GM13977 (cell line): Measurements from ENCODE around the gene SLC6A2.

ENCODE experiments used
- DNase-seq: peaks from one replicate; pipeline ENCODE4 v3.0.0; 2012; ENCODE audit warnings: low spot score
- in situ Hi-C: fragments of 300-500 bp; cut with MboI; formaldehyde crosslinking; loops from one replicate; pipeline ENCODE4 v1.12.0; 2022; ENCODE audit warnings: low sequenced_read_pairs, low pct_unique_long_range_greater_than_20kb, mixed read lengths, inconsistent platforms; ENCODE audit not compliant: unreplicated experiment
- TF ChIP-seq, protein P1 (sequence below): IDR thresholded peaks from 2 replicates; pipeline ENCODE4 v1.5.1; 2012; ENCODE audit warnings: mild to moderate bottlenecking, control low read depth; ENCODE audit not compliant: insufficient read depth; ENCODE audit errors: extremely low read depth, missing control alignments

The SLC6A2 gene

GRCh38 chr16:55643161-55643970 is 12.4 kb upstream of the SLC6A2 start:
- DNase-seq: no peak
- TF ChIP-seq, protein P1, sequence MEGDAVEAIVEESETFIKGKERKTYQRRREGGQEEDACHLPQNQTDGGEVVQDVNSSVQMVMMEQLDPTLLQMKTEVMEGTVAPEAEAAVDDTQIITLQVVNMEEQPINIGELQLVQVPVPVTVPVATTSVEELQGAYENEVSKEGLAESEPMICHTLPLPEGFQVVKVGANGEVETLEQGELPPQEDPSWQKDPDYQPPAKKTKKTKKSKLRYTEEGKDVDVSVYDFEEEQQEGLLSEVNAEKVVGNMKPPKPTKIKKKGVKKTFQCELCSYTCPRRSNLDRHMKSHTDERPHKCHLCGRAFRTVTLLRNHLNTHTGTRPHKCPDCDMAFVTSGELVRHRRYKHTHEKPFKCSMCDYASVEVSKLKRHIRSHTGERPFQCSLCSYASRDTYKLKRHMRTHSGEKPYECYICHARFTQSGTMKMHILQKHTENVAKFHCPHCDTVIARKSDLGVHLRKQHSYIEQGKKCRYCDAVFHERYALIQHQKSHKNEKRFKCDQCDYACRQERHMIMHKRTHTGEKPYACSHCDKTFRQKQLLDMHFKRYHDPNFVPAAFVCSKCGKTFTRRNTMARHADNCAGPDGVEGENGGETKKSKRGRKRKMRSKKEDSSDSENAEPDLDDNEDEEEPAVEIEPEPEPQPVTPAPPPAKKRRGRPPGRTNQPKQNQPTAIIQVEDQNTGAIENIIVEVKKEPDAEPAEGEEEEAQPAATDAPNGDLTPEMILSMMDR: no peak
- in situ Hi-C loops: no loop called here

- in situ Hi-C loops: no loop called here
- no peak for DNase-seq
- TF ChIP-seq, protein P1: no peak
These were observed 9.8 kb upstream of the SLC6A2 start for GRCh38 chr16:55645986-55646385.

DNA sequence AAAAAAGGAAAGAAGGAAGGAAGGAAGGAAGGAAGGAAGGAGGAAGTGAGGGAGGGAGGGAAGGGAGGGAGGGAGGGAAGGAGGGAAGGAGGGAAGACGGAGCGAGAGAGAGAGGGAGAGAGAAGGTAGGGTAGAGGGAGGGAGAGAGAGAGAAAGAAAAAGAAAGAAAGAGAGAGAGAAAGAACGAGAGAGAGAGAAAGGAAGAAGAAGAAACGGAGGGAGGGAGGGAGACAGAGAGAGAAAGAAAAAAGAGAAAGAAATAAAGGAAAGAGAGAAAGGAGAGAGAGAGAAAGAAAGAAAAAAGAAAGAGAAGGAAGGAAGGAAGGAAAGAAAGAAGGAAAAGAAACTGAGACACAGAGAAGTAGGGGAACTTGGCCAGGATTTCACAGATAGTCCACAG is 8.4 kb upstream of the SLC6A2 start:
- in situ Hi-C loops: no loop called here
- DNase-seq: no peak
- TF ChIP-seq, protein P1: no peak

GRCh38 chr16:55647798-55648197 is 8.0 kb upstream of the SLC6A2 start:
- TF ChIP-seq, protein P1: no peak
- DNase-seq: no peak
- in situ Hi-C loops: no loop called here

DNA sequence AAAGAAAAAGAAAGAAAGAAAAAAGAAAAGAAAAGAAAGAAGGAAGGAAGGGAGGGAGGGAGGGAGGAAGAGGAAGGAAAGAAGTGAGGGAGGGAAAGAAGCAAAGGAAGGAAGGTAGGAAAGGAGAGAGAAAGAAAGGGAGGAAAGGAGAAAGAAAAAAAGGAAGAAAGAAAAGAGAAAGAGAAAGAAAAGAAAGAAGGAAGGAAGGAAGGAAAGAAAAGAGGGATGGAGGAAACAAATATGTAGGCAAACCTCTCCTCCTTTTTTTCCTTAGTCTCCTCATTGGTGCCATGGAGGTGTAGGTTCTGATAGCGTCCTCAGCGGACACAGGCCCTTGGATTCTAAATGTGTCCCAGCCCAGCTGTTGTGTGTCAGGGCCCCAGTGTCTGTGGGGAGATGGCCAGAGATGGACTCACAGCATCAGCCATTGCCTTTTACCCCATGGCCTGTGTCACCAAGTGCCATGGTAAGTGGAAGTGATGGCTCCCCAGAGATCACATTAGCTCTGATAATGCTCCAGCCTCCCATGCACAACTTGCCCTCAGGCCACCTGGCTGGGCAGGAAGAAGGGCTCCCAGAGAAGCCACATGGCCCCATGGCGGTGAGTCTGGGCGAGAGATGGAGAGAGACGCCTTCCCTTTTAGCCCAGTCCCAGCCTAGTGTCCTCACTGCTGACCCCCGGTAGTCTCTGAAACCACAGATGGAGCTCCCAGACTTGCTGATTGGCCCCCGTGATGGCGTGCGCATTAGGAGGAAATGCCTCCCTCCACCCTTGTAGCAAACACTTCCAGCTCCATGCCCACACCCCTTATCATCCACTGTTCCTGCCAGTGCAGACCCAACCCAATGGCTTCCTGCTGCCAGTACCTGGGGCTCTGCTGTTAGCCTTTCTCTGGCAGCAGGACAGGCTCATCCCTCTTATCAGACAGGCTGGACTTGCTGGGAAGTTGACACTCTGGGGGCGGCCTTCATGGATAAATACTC is 3.7 kb upstream of the SLC6A2 start:
- in situ Hi-C loops: no loop called here
- no peak for DNase-seq
- TF ChIP-seq, protein P1: no peak

GRCh38 chr16:55653106-55653505 is 2.7 kb upstream of the SLC6A2 start:
- in situ Hi-C loops: no loop called here
- DNase-seq: no peak
- TF ChIP-seq, protein P1: no peak
